H1 (cell line): Measurements from ENCODE around the gene GNG7. TPM values are rescaled to one million over a fixed set of nuclear protein-coding genes. Genes with fewer than 3 reads are reported as not detected.

ENCODE experiments used
- CTCF ChIA-PET: fragments of 300-600 bp; sonication (Branson Sonifier 250); formaldehyde crosslinking; loops from one replicate; lab custom pipeline; 2021; ENCODE audit not compliant: partially characterized antibody; lab: Charles Lee
- POLR2A ChIA-PET: fragments of 300-600 bp; sonication (Branson Sonifier 250); formaldehyde crosslinking; loops from one replicate; lab custom pipeline; 2021; ENCODE audit warnings: inconsistent platforms; ENCODE audit not compliant: partially characterized antibody; lab: Charles Lee
- DNase-seq, 2 experiments: peaks; one replicate each; pipeline versions ENCODE4 v3.0.0 to v3.0.0-alpha.2; 2010 to 2022; ENCODE audit warnings: low spot score in 2 of 2, low read depth in 1 of 2, mixed read lengths in 1 of 2
- FAIRE-seq: peaks from 2 replicates; lab custom pipeline; 2011; peaks lifted over from hg19 to GRCh38; lab: Jason Lieb, UNC
- H2AFZ ChIP-seq: 2 replicates; pipeline ENCODE4 v1.8.1; 2012; ENCODE audit warnings: low read length, inconsistent platforms
- H2AK5ac ChIP-seq: 2 replicates; pipeline ENCODE4 v1.6.1; 2013; ENCODE audit warnings: low read depth, low read length
- H2BK120ac ChIP-seq: replicated peaks from 2 replicates; pipeline ENCODE3; 2013; ENCODE audit warnings: low read depth, low read length, inconsistent platforms
- H2BK12ac ChIP-seq: 2 replicates; pipeline ENCODE4 v1.6.1; 2013; ENCODE audit warnings: low read depth, low read length
- H2BK15ac ChIP-seq: 2 replicates; pipeline ENCODE4 v1.6.1; 2013; ENCODE audit warnings: low read length
- H2BK20ac ChIP-seq: 2 replicates; pipeline ENCODE4 v1.6.1; 2013; ENCODE audit warnings: low read length
- H2BK5ac ChIP-seq: 2 replicates; pipeline ENCODE4 v1.6.1; 2013; ENCODE audit warnings: low read depth, low read length
- H3K14ac ChIP-seq: 2 replicates; pipeline ENCODE4 v1.6.1; 2013; ENCODE audit warnings: inconsistent platforms; ENCODE audit not compliant: insufficient read length
- H3K18ac ChIP-seq: 2 replicates; pipeline ENCODE4 v1.6.1; 2013; ENCODE audit warnings: low read length; ENCODE audit errors: extremely low read depth
- H3K23ac ChIP-seq: 2 replicates; pipeline ENCODE4 v1.6.1; 2013; ENCODE audit warnings: inconsistent platforms; ENCODE audit not compliant: insufficient read length
- H3K23me2 ChIP-seq: 2 replicates; pipeline ENCODE4 v1.6.1; 2013; ENCODE audit warnings: low read depth, low read length
- H3K27ac ChIP-seq: 2 replicates; pipeline ENCODE4 v1.6.1; 2011; ENCODE audit warnings: low read depth, low read length, inconsistent platforms
- H3K27me3 ChIP-seq, 4 experiments: replicated peaks in 1 of 4; 1 replicate in 1 of 4; 2 replicates in 3 of 4; pipeline versions ENCODE4 v1.6.1 to v1.8.1; 2011 to 2013; ENCODE audit warnings: low read length in 3 of 4, mild to moderate bottlenecking in 3 of 4, inconsistent platforms in 2 of 4, mixed read lengths in 2 of 4, moderate library complexity in 1 of 4; ENCODE audit not compliant: control insufficient read depth in 3 of 4, insufficient read depth in 3 of 4; ENCODE audit errors: extremely low read depth in 1 of 4
- H3K36me3 ChIP-seq, 4 experiments: 2 replicates each; pipeline versions ENCODE4 v1.6.1 to v1.8.1; 2011 to 2013; ENCODE audit warnings: mild to moderate bottlenecking in 4 of 4, low read length in 3 of 4, moderate library complexity in 2 of 4, control low read depth in 1 of 4, inconsistent platforms in 1 of 4; ENCODE audit not compliant: insufficient read depth in 4 of 4, control insufficient read depth in 2 of 4
- H3K4ac ChIP-seq: replicated peaks from 2 replicates; pipeline ENCODE3; 2013; ENCODE audit warnings: low read length, low read depth, mixed read lengths, inconsistent platforms; ENCODE audit not compliant: insufficient read length
- H3K4me1 ChIP-seq, 4 experiments: replicated peaks in 1 of 4; 1 replicate in 1 of 4; 2 replicates in 3 of 4; pipeline versions ENCODE4 v1.6.1 to v1.8.1; 2011 to 2013; ENCODE audit warnings: low read length in 3 of 4, inconsistent platforms in 2 of 4, mixed read lengths in 1 of 4; ENCODE audit not compliant: insufficient read depth in 4 of 4, control insufficient read depth in 3 of 4
- H3K4me2 ChIP-seq, 2 experiments: 2 replicates each; pipeline versions ENCODE4 v1.6.1 to v1.8.1; 2011 to 2013; ENCODE audit warnings: low read depth in 2 of 2, low read length in 2 of 2, control low read depth in 1 of 2, inconsistent platforms in 1 of 2, mild to moderate bottlenecking in 1 of 2; ENCODE audit not compliant: insufficient read depth in 1 of 2
- H3K4me3 ChIP-seq, 4 experiments: fragments of 200-600, 300-600 bp in 1 of 4; sonication (generic), shearing (Covaris generic), sonication (Bioruptor Twin) in 1 of 4; 2 replicates each; pipeline versions ENCODE4 v1.5.1 to v1.8.1; 2011 to 2016; ENCODE audit warnings: low read length in 4 of 4, low read depth in 3 of 4, control low read depth in 2 of 4, inconsistent platforms in 2 of 4, mild to moderate bottlenecking in 2 of 4, mixed read lengths in 1 of 4, moderate library complexity in 1 of 4; ENCODE audit not compliant: insufficient read depth in 2 of 4; ENCODE audit errors: extremely low read depth in 1 of 4
- H3K56ac ChIP-seq: replicated peaks from 2 replicates; pipeline ENCODE3; 2013; ENCODE audit warnings: low read depth, mild to moderate bottlenecking, mixed read lengths, low read length, inconsistent platforms; ENCODE audit not compliant: insufficient read length
- H3K79me1 ChIP-seq: 2 replicates; pipeline ENCODE4 v1.6.1; 2013; ENCODE audit warnings: low read depth, low read length, control low read depth
- H3K79me2 ChIP-seq, 2 experiments: 2 replicates each; pipeline versions ENCODE4 v1.6.1 to v1.8.1; 2012 to 2013; ENCODE audit warnings: low read length in 2 of 2, mild to moderate bottlenecking in 2 of 2, inconsistent platforms in 1 of 2; ENCODE audit not compliant: insufficient read depth in 2 of 2, control insufficient read depth in 1 of 2
- H3K9ac ChIP-seq, 4 experiments: replicated peaks in 1 of 4; 1 replicate in 1 of 4; 2 replicates in 3 of 4; pipeline versions ENCODE4 v1.6.1 to v1.8.1; 2011 to 2013; ENCODE audit warnings: low read depth in 3 of 4, low read length in 3 of 4, control low read depth in 2 of 4, mild to moderate bottlenecking in 2 of 4, moderate library complexity in 2 of 4, inconsistent platforms in 1 of 4; ENCODE audit errors: extremely low read depth in 1 of 4
- H3K9me3 ChIP-seq, 2 experiments: 2 replicates each; pipeline versions ENCODE4 v1.6.1 to v1.8.1; 2012 to 2013; ENCODE audit warnings: mild to moderate bottlenecking in 2 of 2, moderate library complexity in 2 of 2, control low read depth in 1 of 2, inconsistent platforms in 1 of 2, low read depth in 1 of 2, low read length in 1 of 2, mixed read lengths in 1 of 2; ENCODE audit not compliant: insufficient read depth in 2 of 2
- H4K20me1 ChIP-seq, 2 experiments: replicated peaks in 1 of 2; 2 replicates each; pipeline versions ENCODE3 to v1.8.1; 2011 to 2013; ENCODE audit warnings: inconsistent platforms in 2 of 2, low read length in 2 of 2, mild to moderate bottlenecking in 1 of 2; ENCODE audit not compliant: insufficient read depth in 2 of 2, control insufficient read depth in 1 of 2
- H4K5ac ChIP-seq: 2 replicates; pipeline ENCODE4 v1.6.1; 2013; ENCODE audit warnings: low read length, low read depth, mixed read lengths, inconsistent platforms; ENCODE audit not compliant: insufficient read length
- H4K8ac ChIP-seq: 2 replicates; pipeline ENCODE4 v1.8.0; 2013; ENCODE audit warnings: mild to moderate bottlenecking, moderate library complexity, low read length, inconsistent platforms; ENCODE audit not compliant: insufficient read depth; ENCODE audit errors: extremely low read depth
- H4K91ac ChIP-seq: replicated peaks from 2 replicates; pipeline ENCODE3; 2013; ENCODE audit warnings: low read length, mixed read lengths, inconsistent platforms; ENCODE audit not compliant: insufficient read length
- MAFK ChIP-seq: IDR thresholded peaks from 2 replicates; pipeline ENCODE4 v1.6.1; 2012; ENCODE audit warnings: low read depth, mild to moderate bottlenecking, improper control_type of control experiment, low read length
- WGBS, 2 experiments: shearing (Covaris generic) in 1 of 2; methylation state at CpG; one replicate each; pipeline versions ENCODE4 v1.1.6 to v1.1.7; 2013 to 2015; ENCODE audit warnings: low lambda C conversion rate in 2 of 2, mixed read lengths in 2 of 2, inconsistent platforms in 1 of 2, low coverage in 1 of 2, missing lambda C conversion rate in 1 of 2; ENCODE audit not compliant: insufficient replicate concordance in 2 of 2, insufficient coverage in 1 of 2, insufficient read length in 1 of 2; ENCODE audit errors: extremely low coverage in 1 of 2, missing lambda C conversion rate in 1 of 2; 5-methylcytosine and 5-hydroxymethylcytosine counted together
- polyA plus RNA-seq, 7 experiments: library from polyadenylated mRNA; depleted of rRNA in 3 of 7; stranded (reverse) in 5 of 7; unstranded in 2 of 7; fragments of >200 nt in 5 of 7; fragments of 200-250 nt in 2 of 7; gene quantifications; 1 replicate in 5 of 7; 2 replicates in 1 of 7; 4 replicates in 1 of 7; pipeline versions ENCODE4 v1.2.1 to v1.2.3, GENCODE V29; 2011 to 2013; ENCODE audit warnings: missing spikeins in 2 of 7, mixed read lengths in 2 of 7
- total RNA-seq: library from RNA; stranded (reverse); fragmentation: NEBNext Ultra II Directional; extraction: Animal tissue kit (Norgen Biotek cat#: 25700); gene quantifications from 2 replicates; pipeline ENCODE4 v1.2.1, GENCODE V29; 2021
- TF ChIP-seq, protein P1 (sequence below), 3 experiments: IDR thresholded peaks; 1 replicate in 2 of 3; 2 replicates in 1 of 3; pipeline versions ENCODE4 v1.5.1 to v1.6.1; 2011; ENCODE audit warnings: low read length in 3 of 3, mild to moderate bottlenecking in 3 of 3, inconsistent platforms in 2 of 3, low read depth in 1 of 3, moderate library complexity in 1 of 3; ENCODE audit not compliant: insufficient read depth in 1 of 3; ENCODE audit errors: control extremely low read depth in 1 of 3

Gene GNG7
- total and polyA plus RNA-seq, 2 of the 8 experiments (the other 6 are each of a cell fraction or from before 2014, with no cell fraction given) = 2.8 to 7.8 TPM

DNA sequence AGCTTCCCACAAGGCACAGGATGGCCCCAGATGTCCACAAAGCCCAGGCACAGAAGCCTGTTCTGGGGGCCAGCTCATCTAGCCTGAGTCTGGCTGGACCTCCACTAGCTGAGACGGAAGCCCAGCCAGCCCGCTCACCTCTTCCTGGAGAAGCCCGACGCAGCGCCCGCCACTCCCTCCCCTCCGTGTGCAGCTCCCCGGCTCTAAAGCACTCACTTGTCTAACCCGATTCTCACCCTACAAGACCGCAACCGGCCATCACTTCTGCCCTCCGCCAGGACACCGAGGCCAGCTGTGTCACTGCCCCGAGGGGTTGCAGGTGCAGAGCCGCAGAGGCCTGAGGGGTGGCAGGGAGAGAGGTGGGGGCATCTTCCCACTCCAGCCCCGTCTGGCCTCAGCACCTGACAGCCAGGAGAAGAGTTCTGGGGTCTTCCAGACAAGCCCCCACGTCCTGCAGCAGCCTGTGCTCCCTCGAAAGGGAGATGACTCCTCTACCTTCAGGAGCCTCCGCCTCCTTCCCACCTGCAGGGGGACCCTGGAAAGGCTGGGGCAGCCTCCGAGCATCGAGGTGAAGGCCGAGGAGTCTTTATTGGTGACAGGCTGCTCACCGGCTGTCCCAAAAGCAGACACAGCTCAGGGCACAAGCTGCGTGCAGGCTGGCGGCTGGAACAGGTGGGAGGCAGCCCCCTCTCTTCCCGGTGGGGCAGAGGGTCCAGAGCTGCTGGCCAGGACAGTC, 24.6 kb upstream of the GNG7 start:
- H3K4ac ChIP-seq = no peak overlapping the region
- no peak overlapping the region for H3K14ac ChIP-seq
- peaks cover 0 to 2% of the 10 kb centered on the region in 2 experiments for H4K20me1 ChIP-seq
- H2BK15ac ChIP-seq = no peak overlapping the region
- peaks cover 0 to 9% (median 0%) of the 10 kb centered on the region in 4 experiments; a peak in 1 of 7 replicates for H3K4me1 ChIP-seq
- no peak overlapping the region; the same call in 1 of the 2 replicates for H3K18ac ChIP-seq
- peaks cover 0 to 5% (median 2%) of the 10 kb centered on the region in 4 experiments; a peak in 4 of 7 replicates for H3K27me3 ChIP-seq
- no peak overlapping the region for H3K27ac ChIP-seq
- no peak overlapping the region for H3K23ac ChIP-seq
- no peaks in the 10 kb centered on the region for H3K36me3 ChIP-seq
- no peak overlapping the region for H2BK12ac ChIP-seq
- H3K4me2 ChIP-seq = peak overlapping the region in 1 of 2 experiments; percentile 46; a peak in 2 of 4 replicates
- no peaks in the 10 kb centered on the region for H3K79me1 ChIP-seq
- no peak overlapping the region for H4K5ac ChIP-seq
- H3K79me2 ChIP-seq = no peaks in the 10 kb centered on the region
- no peak overlapping the region for H3K4me3 ChIP-seq
- no peaks in the 10 kb centered on the region for H3K23me2 ChIP-seq
- no peak overlapping the region; the same call in 1 of the 2 replicates for H4K8ac ChIP-seq
- H4K91ac ChIP-seq = no peak overlapping the region
- CTCF ChIA-PET = interaction anchor here (0.7 to 3.8 kb wide), 16 partner anchors 13 to 299 kb away, joined by 3 to 14 read pairs (median 3); partner anchors contain the start of gene SLC39A3
- no peak overlapping the region for H2AFZ ChIP-seq
- WGBS, 2 experiments = 66% methylated on average over 20 of the region's 26 CpGs; no CpG with 5 or more reads in 1 of the 2 experiments
- H3K9ac ChIP-seq = no peak overlapping the region
- POLR2A ChIA-PET = interaction anchor here (0.7 to 0.8 kb wide), 2 partner anchors 12 to 250 kb away, joined by 3 to 4 read pairs; no protein-coding TSS in a partner anchor
- no peaks in the 10 kb centered on the region for H3K9me3 ChIP-seq
- no peak overlapping the region for H2BK20ac ChIP-seq
- TF ChIP-seq, protein P1, sequence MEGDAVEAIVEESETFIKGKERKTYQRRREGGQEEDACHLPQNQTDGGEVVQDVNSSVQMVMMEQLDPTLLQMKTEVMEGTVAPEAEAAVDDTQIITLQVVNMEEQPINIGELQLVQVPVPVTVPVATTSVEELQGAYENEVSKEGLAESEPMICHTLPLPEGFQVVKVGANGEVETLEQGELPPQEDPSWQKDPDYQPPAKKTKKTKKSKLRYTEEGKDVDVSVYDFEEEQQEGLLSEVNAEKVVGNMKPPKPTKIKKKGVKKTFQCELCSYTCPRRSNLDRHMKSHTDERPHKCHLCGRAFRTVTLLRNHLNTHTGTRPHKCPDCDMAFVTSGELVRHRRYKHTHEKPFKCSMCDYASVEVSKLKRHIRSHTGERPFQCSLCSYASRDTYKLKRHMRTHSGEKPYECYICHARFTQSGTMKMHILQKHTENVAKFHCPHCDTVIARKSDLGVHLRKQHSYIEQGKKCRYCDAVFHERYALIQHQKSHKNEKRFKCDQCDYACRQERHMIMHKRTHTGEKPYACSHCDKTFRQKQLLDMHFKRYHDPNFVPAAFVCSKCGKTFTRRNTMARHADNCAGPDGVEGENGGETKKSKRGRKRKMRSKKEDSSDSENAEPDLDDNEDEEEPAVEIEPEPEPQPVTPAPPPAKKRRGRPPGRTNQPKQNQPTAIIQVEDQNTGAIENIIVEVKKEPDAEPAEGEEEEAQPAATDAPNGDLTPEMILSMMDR (IDR thresholded peaks at IDR 0.05; ENCODE audit: control extremely low read depth in 1 of 3, insufficient read depth in 1 of 3, low read depth in 1 of 3, low read length in 3 of 3) = peak in 2 of 3 experiments; percentile 13 to 25; a peak in 2 of 4 replicates
- no peak for TF ChIP-seq MAFK
- TF ChIP-seq, all 59 proteins: peak for 1
- no peak for FAIRE-seq
- no peak overlapping the region for H3K56ac ChIP-seq
- no peak for DNase-seq
- no peak overlapping the region for H2BK5ac ChIP-seq
- no peak overlapping the region for H2AK5ac ChIP-seq
- H2BK120ac ChIP-seq = no peak overlapping the region
